CD4-positive, alpha-beta T cell treated with Interleukin-2 at 100 ng/mL for 4 hours (primary cell): ENCODE data around the gene PLEKHO2.

Experiments
- DNase-seq: peaks from one replicate; pipeline ENCODE4 v3.0.0-alpha.2; 2020; ENCODE audit warnings: low spot score

The PLEKHO2 gene

GRCh38 chr15:64912379-64913325 lies 70.9 kb downstream of the PLEKHO2 start:
- no peak for DNase-seq

DNA sequence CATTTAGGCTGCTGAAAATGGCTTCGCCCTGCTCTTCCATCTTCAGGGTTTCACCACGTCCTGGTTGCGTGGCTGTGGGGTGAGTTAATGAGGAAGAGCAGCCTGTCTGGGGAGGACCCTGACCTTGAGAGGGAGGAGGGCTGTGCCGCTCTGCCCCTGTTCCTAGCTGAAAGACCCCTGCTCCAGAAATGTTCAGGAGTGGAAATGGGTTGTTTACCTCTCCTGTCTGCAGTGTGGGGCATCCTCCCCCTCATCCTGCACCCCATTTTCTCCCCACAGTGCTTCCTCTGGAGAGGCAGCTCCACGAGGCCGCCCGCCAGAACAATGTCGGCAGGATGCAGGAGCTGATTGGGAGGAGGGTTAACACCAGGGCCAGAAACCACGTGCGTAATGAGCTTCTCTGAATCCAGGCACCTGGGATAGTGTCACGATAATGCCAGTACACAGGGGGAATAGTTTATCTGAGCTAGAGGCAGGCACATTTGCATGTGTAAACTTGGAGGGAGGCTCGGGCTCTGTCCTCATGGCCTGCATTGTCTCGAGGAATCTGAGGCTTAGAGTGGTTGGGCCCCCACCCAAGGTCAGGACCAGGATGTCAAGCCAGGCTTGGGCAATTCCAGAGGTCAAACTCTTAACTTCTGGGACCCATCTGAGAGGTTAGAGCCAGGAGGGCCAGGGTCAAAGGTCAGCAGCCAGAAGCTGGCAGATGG lies 74.0 kb downstream of the PLEKHO2 start:
- DNase-seq, result no peak

- no peak for DNase-seq
Observed at GRCh38 chr15:64916365-64916764, 74.7 kb downstream of the PLEKHO2 start.

DNA sequence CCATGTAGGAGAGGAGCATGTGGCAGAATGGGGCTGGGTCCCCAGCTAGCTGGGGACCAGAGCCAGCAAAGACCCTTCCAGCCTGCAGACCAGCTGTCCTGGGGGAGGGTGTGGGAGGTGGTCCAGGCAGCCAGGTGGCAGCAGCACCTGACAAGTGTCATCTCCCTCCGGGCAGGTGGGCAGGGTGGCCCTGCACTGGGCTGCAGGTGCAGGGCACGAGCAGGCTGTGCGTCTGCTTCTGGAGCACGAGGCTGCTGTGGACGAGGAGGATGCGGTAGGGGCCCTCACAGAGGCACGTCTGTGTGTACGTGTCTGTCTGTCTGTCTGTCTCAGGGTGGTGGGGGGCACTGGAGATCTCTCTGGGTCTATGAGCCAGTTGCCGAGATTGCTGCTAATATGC lies 75.5 kb downstream of the PLEKHO2 start:
- no peak for DNase-seq
